ENCODE data around the gene ZNF827.

- TF ChIP-seq CTCF (conservative IDR thresholded peaks at IDR 0.05; ENCODE audit: low read depth, low read length), result no peak
- TF ChIP-seq EZH2 (IDR thresholded peaks at IDR 0.05; ENCODE audit: low read length, unreplicated experiment), result no peak
Measured at GRCh38 chr4:145860897-145861296, 77.7 kb downstream of the ZNF827 start.

Measured in PC-3 (cell line).